GM12872 (cell line): ENCODE data around the gene CENPB.

Experiments used
- CTCF ChIP-seq: IDR thresholded peaks from 3 replicates; pipeline ENCODE4 v1.5.1; 2011; ENCODE audit warnings: low read depth, mild to moderate bottlenecking, low read length, moderate library complexity; ENCODE audit not compliant: insufficient read depth

CENPB gene

GRCh38 chr20:3759316-3759823 is 27.2 kb downstream of the CENPB start:
- TF ChIP-seq CTCF = no peak

- TF ChIP-seq CTCF = no peak
Observed at GRCh38 chr20:3758566-3758965, 28.0 kb downstream of the CENPB start.

GRCh38 chr20:3757268-3757667 is 29.3 kb downstream of the CENPB start:
- no peak for TF ChIP-seq CTCF

GRCh38 chr20:3755814-3756480 is 30.6 kb downstream of the CENPB start:
- TF ChIP-seq CTCF = no peak

- TF ChIP-seq CTCF = no peak
Observed at GRCh38 chr20:3755269-3755668, 31.3 kb downstream of the CENPB start.

- TF ChIP-seq CTCF = no peak
Observed at GRCh38 chr20:3754276-3754630, 32.3 kb downstream of the CENPB start.

GRCh38 chr20:3753501-3754275 is 32.9 kb downstream of the CENPB start:
- TF ChIP-seq CTCF = no peak
